Endothelial cell of umbilical vein (primary cell): ENCODE measurements around the gene PTPRCAP.

Experiments
- POLR2A ChIP-seq: IDR thresholded peaks from 2 replicates; pipeline ENCODE4 v1.6.1; 2012; ENCODE audit warnings: low read depth, mild to moderate bottlenecking, control low read depth, low read length
- POLR2AphosphoS5 ChIP-seq: IDR thresholded peaks from 2 replicates; pipeline ENCODE4 v1.6.1; 2012; ENCODE audit warnings: low read depth, mild to moderate bottlenecking, control low read depth, low read length, moderate library complexity; ENCODE audit not compliant: insufficient read depth

- no peak for TF ChIP-seq POLR2A
- no peak for TF ChIP-seq POLR2AphosphoS5
Observed at GRCh38 chr11:67387518-67387917, 50.0 kb downstream of the PTPRCAP start.
